Esophagus squamous epithelium (tissue), 4 donors: ENCODE results near the gene PCYT1A.

Experiments used
- CTCF ChIP-seq, 6 experiments: fragments of 450-650 bp in 4 of 6; fragments of 200-600 bp in 2 of 6; sonication (generic) in 2 of 6; IDR thresholded peaks; one replicate each; pipeline ENCODE4 v1.5.1; 2016 to 2019; ENCODE audit warnings: antibody characterized with exemption in 6 of 6, mild to moderate bottlenecking in 4 of 6, moderate library complexity in 4 of 6
- POLR2A ChIP-seq, 4 donors: fragments of 450-650 bp; IDR thresholded peaks; one replicate each; pipeline ENCODE4 v1.6.1; 2017; ENCODE audit warnings: antibody characterized with exemption in 4 of 4, mild to moderate bottlenecking in 4 of 4, moderate library complexity in 3 of 4

GRCh38 chr3:196220587-196220986, 66.9 kb downstream of the PCYT1A start:
- TF ChIP-seq POLR2A (IDR thresholded peaks at IDR 0.05) = no peak
- no peak for TF ChIP-seq CTCF (IDR thresholded peaks at IDR 0.05)
